Breast epithelium (tissue), 3 donors: ENCODE data around the gene SIAH1.

ENCODE experiments used
- POLR2AphosphoS5 ChIP-seq, 3 donors: sonication (generic); formaldehyde crosslinking; IDR thresholded peaks; one replicate each; pipeline ENCODE4 v1.6.1; 2017; ENCODE audit warnings: antibody characterized with exemption in 3 of 3
- TF ChIP-seq, protein P1 (sequence below), 3 donors: fragments of 450-650 bp; IDR thresholded peaks; one replicate each; pipeline ENCODE4 v1.5.1; 2016 to 2017; ENCODE audit warnings: antibody characterized with exemption in 3 of 3, mild to moderate bottlenecking in 3 of 3, moderate library complexity in 3 of 3

- TF ChIP-seq, protein P1, sequence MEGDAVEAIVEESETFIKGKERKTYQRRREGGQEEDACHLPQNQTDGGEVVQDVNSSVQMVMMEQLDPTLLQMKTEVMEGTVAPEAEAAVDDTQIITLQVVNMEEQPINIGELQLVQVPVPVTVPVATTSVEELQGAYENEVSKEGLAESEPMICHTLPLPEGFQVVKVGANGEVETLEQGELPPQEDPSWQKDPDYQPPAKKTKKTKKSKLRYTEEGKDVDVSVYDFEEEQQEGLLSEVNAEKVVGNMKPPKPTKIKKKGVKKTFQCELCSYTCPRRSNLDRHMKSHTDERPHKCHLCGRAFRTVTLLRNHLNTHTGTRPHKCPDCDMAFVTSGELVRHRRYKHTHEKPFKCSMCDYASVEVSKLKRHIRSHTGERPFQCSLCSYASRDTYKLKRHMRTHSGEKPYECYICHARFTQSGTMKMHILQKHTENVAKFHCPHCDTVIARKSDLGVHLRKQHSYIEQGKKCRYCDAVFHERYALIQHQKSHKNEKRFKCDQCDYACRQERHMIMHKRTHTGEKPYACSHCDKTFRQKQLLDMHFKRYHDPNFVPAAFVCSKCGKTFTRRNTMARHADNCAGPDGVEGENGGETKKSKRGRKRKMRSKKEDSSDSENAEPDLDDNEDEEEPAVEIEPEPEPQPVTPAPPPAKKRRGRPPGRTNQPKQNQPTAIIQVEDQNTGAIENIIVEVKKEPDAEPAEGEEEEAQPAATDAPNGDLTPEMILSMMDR (IDR thresholded peaks at IDR 0.05), result no peak
- no peak for TF ChIP-seq POLR2AphosphoS5 (IDR thresholded peaks at IDR 0.05)
Measured at GRCh38 chr16:48318630-48319029, 66.6 kb downstream of the SIAH1 start.
